EL (cell line): ENCODE measurements around the gene DCPS.
"Not testable (repeated sequence)": the region's sequence is repeated elsewhere in the genome, so short reads cannot be mapped to it uniquely, and the experiment has no call there.

Source experiments
- DNase-seq: peaks from one replicate; pipeline ENCODE4 v3.0.0-alpha.2; 2016

The DCPS gene

GRCh38 chr11:126385991-126386728 lies 82.3 kb downstream of the DCPS start:
- DNase-seq = no peak

DNA sequence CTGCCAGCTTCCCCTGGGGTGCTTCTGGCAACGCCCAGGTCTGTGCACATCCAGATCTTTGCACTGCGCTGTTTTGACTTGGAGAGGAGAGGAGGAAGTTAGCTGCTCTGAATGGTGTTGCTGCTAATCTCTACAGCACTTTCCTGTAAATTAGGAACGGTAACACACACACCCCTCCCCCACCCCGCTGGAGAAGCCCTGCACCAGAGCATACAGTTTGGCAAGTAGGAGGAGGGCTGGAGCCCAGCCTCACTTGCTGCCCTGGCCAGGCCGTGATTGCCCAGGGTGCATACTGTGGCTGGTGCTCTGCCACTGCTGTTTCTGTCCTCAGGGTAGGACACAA lies 82.8 kb downstream of the DCPS start:
- DNase-seq = not testable (repeated sequence)

- DNase-seq = no peak
Measured at GRCh38 chr11:126387857-126388256, 84.0 kb downstream of the DCPS start.

- DNase-seq = no peak
Measured at GRCh38 chr11:126390272-126390867, 86.5 kb downstream of the DCPS start.

- no peak for DNase-seq
Measured at GRCh38 chr11:126391286-126391954, 87.6 kb downstream of the DCPS start.

DNA sequence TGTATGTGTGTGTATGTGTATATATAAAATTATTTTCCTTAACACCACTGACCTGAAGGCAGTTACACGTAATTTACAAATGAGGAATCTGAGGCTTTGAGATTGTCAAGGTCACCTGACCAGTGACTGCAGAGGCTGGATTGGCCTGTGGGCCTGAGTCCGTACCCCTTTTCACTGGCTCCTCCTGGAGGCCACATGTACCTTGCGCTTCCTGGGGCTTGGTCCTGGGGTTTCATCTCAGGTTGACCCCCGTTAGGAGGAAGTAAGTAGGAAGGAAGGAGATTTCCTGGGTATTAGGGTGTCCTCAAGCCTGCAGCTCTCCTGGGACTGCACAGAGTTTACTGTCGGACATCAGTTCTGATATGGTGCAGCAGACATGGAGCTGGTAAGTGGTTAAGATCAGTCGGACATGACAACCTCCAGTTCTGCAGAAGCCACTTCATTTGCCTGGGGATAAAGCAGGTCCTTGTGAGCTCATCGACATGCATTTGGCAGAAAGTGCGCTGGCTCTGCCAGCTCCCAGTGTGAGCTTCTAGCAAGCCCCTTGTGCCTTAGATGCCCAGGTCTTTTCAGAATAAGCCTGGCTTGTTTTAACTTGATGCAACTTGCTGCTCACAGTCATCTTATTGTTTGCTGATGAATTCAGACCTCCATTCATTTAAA lies 88.2 kb downstream of the DCPS start:
- DNase-seq = no peak

GRCh38 chr11:126392633-126393013 lies 88.8 kb downstream of the DCPS start:
- no peak for DNase-seq

DNA sequence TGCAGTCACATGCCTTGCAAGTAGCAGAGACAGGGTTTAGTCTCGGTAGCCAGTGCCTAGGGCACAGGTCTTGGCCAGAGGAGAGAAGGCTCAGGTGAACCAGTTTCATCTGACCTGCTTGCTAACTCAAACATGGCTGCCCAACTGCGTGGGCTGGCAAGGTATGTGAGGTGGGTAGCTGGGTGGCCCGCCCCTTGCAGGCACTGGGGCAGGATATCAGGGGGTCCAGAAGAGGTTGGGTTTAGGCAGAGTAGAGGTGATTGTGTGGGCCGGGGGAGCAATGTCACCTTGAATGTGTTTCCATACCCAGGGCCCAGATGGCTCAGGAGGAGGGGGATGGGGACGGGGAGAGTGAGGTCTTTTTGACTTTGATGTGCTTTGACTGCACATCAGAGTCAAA lies 89.3 kb downstream of the DCPS start:
- DNase-seq = no peak

GRCh38 chr11:126394036-126394435 lies 90.2 kb downstream of the DCPS start:
- DNase-seq = no peak

- not testable (repeated sequence) for DNase-seq
Measured at GRCh38 chr11:126394634-126395072, 90.8 kb downstream of the DCPS start.
